Stimulated activated naive CD8-positive, alpha-beta T cell treated with anti-CD3 and anti-CD28 coated beads, Interleukin-15, amount 100 ng/mL, for 72 hours (primary cell): Measurements from ENCODE around the gene MAMDC2.
A peak's percentile ranks its signal among the peaks of the same experiment; 100 is the strongest.
"Not testable (repeated sequence)": the region's sequence is repeated elsewhere in the genome, so short reads cannot be mapped to it uniquely, and the experiment has no call there.

Experiments used
- ATAC-seq: fragments of 150-1000 bp; cut with Tn5 transposase; 2 replicates; pipeline ENCODE4 v1.10.0; 2021; ENCODE audit warnings: mild to moderate bottlenecking, moderate library complexity
- DNase-seq, 2 donors: peaks; one replicate each; pipeline ENCODE4 v3.0.0; 2021 to 2022
- H3K27ac Mint-ChIP-seq, 2 donors: one replicate each; pipeline ENCODE4 v1.8.0; 2022; ENCODE audit warnings: mild to moderate bottlenecking in 2 of 2, mixed read lengths in 2 of 2, moderate library complexity in 2 of 2
- H3K27me3 Mint-ChIP-seq: one replicate; pipeline ENCODE4 v1.8.0; 2022; ENCODE audit warnings: mixed read lengths
- H3K4me1 Mint-ChIP-seq: one replicate; pipeline ENCODE4 v1.8.0; 2022; ENCODE audit warnings: mild to moderate bottlenecking, mixed read lengths
- H3K4me3 Mint-ChIP-seq, 2 donors: one replicate each; pipeline ENCODE4 v1.8.0; 2022; ENCODE audit warnings: mild to moderate bottlenecking in 2 of 2, mixed read lengths in 2 of 2, moderate library complexity in 1 of 2
- H3K9me3 Mint-ChIP-seq, 2 donors: one replicate each; pipeline ENCODE4 v1.8.0; 2022; ENCODE audit warnings: mixed read lengths in 2 of 2

The MAMDC2 gene

GRCh38 chr9:70028287-70028686, 15.4 kb upstream of the MAMDC2 start:
- Mint-ChIP-seq H3K4me1 (no peaks in the 10 kb centered on the region), H3K4me3 (no peak overlapping the region), H3K9me3 (peaks cover 0 to 5% of the 10 kb centered on the region in 2 donors), H3K27ac (no peak overlapping the region), H3K27me3 (peaks cover 11% of the 10 kb centered on the region)
- ATAC-seq (no peak), DNase-seq (no peak)

GRCh38 chr9:70030156-70030555, 13.5 kb upstream of the MAMDC2 start:
- no peak overlapping the region for H3K4me3 Mint-ChIP-seq
- no peak for DNase-seq
- H3K27ac Mint-ChIP-seq, result no peak overlapping the region
- no peaks in the 10 kb centered on the region for H3K4me1 Mint-ChIP-seq
- H3K27me3 Mint-ChIP-seq, result no peaks in the 10 kb centered on the region
- ATAC-seq, result no peak
- H3K9me3 Mint-ChIP-seq, result peaks cover 0 to 5% of the 10 kb centered on the region in 2 donors

GRCh38 chr9:70031141-70031545, 12.5 kb upstream of the MAMDC2 start:
- H3K27ac Mint-ChIP-seq, result peak overlapping the region in 1 of 2 donors; percentile 75
- no peak for ATAC-seq
- DNase-seq, result no peak
- no peaks in the 10 kb centered on the region for H3K9me3 Mint-ChIP-seq
- H3K4me3 Mint-ChIP-seq, result no peak overlapping the region
- no peaks in the 10 kb centered on the region for H3K4me1 Mint-ChIP-seq
- no peaks in the 10 kb centered on the region for H3K27me3 Mint-ChIP-seq

DNA sequence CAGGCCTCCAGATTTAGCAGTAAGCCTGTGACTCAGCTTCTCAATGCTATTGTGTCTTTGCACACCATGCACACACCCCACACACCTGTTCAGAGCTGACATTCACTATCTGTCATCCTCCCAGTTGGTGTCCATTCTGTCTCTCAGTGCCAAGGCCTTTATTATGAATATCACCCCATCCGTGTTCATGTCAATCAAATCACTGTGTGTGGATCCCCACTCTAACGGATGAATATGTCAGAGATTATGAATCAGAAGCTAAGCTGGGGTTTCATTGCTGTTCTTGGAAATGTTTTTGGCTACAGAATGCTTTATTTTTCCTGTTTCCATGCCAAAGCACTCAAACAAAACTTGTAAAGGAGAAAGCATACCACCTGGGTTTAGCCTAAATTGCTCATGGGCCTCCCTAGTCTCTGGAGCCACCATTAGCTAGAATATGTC, 9.4 kb upstream of the MAMDC2 start:
- DNase-seq (no peak), ATAC-seq (no peak)
- Mint-ChIP-seq H3K27me3 (peaks cover 6% of the 10 kb centered on the region), H3K4me1 (no peaks in the 10 kb centered on the region), H3K4me3 (no peak overlapping the region), H3K9me3 (peaks cover 4 to 8% of the 10 kb centered on the region in 2 donors), H3K27ac (no peak overlapping the region)

GRCh38 chr9:70035691-70036090, 8.0 kb upstream of the MAMDC2 start:
- ATAC-seq, result no peak
- Mint-ChIP-seq H3K27me3 (peaks cover 13% of the 10 kb centered on the region), H3K4me3 (no peak overlapping the region), H3K27ac (no peak overlapping the region), H3K4me1 (no peaks in the 10 kb centered on the region), H3K9me3 (peaks cover 4 to 8% of the 10 kb centered on the region in 2 donors)
- no peak for DNase-seq

- no peak for ATAC-seq
- Mint-ChIP-seq H3K27me3 (peaks cover 18% of the 10 kb centered on the region), H3K9me3 (peaks cover 4 to 8% of the 10 kb centered on the region in 2 donors), H3K4me3 (no peak overlapping the region), H3K27ac (no peak overlapping the region), H3K4me1 (no peaks in the 10 kb centered on the region)
- no peak for DNase-seq
Measured at GRCh38 chr9:70036641-70037040, 7.0 kb upstream of the MAMDC2 start.

DNA sequence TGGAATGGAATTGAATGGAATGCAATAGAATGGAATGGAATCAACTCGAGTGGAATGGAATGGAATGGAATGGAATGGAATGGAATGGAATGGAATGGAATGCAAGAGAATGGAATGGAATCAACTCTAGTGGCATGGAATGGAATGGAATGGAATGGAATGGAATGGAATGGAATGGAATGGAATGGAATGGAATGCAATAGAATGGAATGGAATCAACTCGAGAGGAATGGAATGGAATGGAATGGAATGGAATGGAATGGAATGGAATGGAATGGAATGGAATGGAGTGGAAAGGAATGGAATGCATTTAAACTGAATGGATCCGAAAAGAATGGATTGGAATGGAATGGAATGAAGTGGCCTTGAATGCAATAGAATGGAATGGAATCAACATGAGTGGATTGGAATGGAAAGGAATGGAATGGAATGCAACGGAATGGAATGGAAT, 5.5 kb upstream of the MAMDC2 start:
- not testable (repeated sequence) for H3K9me3 Mint-ChIP-seq, H3K4me3 Mint-ChIP-seq, H3K27ac Mint-ChIP-seq

DNA sequence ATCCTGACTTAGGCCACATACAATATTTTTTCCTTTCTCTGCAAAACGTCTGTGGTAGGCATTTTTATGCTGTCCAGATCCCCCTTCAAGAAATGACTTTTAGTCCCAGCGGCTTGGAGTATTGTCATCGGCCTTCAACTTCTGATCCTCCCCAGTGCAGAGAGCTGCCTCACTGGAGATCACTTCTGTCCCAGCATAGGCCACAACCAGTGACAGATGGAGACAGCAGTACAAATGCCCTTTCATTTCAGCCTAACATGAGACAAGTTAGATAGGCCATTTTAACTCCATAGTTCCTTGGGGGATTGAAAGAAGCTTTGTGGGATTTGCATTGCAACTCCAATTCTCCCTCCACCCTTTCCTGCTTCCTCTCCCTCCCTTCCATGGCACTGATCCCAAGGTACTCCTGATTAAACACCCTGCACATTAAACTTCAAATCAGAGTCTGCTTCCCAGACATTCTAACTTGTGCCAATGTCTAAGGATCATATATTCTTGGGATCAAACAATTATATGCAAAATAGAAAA, 3.2 kb upstream of the MAMDC2 start:
- no peak overlapping the region for H3K27ac Mint-ChIP-seq
- peaks cover 15% of the 10 kb centered on the region for H3K4me1 Mint-ChIP-seq
- DNase-seq (no peak), ATAC-seq (no peak)
- H3K4me3 Mint-ChIP-seq, result no peak overlapping the region
- peaks cover 56% of the 10 kb centered on the region for H3K27me3 Mint-ChIP-seq
- peaks cover 4 to 8% of the 10 kb centered on the region in 2 donors for H3K9me3 Mint-ChIP-seq

More for the DNA sequence above, 5.5 kb upstream of the MAMDC2 start:
- H3K27me3 Mint-ChIP-seq, result peaks cover 33% of the 10 kb centered on the region
- H3K4me1 Mint-ChIP-seq, ATAC-seq, DNase-seq: not testable (repeated sequence)

- H3K27me3 Mint-ChIP-seq, result peaks cover 60% of the 10 kb centered on the region
- DNase-seq (no peak), ATAC-seq (no peak)
- H3K4me3 Mint-ChIP-seq, result no peak overlapping the region
- peaks cover 15% of the 10 kb centered on the region for H3K4me1 Mint-ChIP-seq
- no peak overlapping the region for H3K27ac Mint-ChIP-seq
- peaks cover 4 to 8% of the 10 kb centered on the region in 2 donors for H3K9me3 Mint-ChIP-seq
Measured at GRCh38 chr9:70042461-70043215, 1.0 kb upstream of the MAMDC2 start.

- DNase-seq, result no peak
- Mint-ChIP-seq H3K27me3 (peaks cover 66% of the 10 kb centered on the region), H3K4me1 (peaks cover 15% of the 10 kb centered on the region), H3K4me3 (no peak overlapping the region), H3K9me3 (peaks cover 0 to 2% of the 10 kb centered on the region in 2 donors), H3K27ac (no peak overlapping the region)
- no peak for ATAC-seq
Measured at GRCh38 chr9:70043285-70043684, 363 bp upstream of the MAMDC2 start.

DNA sequence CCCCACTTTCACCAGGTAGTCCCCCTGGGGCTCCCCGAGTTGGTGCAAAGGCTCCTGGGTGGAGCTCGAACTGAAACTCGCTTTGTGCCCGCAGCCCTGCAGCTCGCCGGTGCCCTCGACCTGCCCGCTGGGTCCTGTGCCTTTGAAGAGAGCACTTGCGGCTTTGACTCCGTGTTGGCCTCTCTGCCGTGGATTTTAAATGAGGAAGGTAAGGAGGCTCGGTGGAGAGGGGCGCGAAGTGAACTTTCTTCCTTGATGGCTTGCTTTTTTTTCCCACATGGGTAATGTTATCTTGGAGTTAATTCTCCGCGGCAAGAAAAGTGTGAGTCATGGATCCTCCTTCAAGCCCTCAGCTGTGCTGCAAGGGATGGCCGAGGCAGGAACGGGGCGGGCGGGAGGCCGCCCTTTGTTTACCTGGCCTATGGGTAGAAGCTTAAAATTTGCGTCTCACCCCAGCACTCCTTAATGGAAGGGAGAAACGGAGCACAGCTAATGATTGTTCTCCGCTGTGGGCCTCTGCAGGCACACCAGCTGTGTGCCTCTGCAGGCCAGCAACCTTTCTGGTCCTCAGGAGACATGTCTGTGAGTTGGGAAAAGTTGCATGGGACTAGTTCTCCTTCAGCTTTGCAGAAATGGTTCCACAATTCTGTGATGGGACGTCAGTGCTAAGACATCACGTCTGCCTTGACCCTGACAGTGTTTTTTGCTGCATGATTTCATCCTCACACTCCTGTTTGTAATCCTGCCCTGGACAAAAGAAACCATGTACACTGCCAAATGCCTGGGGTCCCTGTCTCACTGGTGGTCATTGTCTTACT, 1.1 kb downstream of the MAMDC2 start:
- Mint-ChIP-seq H3K4me3 (peak overlapping the region; percentile 60 to 74), H3K4me1 (peaks cover 15% of the 10 kb centered on the region), H3K9me3 (no peaks in the 10 kb centered on the region), H3K27ac (no peak overlapping the region), H3K27me3 (peaks cover 75% of the 10 kb centered on the region)
- DNase-seq (peak in 1 of 2 donors; percentile 1), ATAC-seq (peak; percentile 51)

- DNase-seq, result no peak
- Mint-ChIP-seq H3K4me1 (peaks cover 15% of the 10 kb centered on the region), H3K27me3 (peaks cover 70% of the 10 kb centered on the region), H3K4me3 (no peak overlapping the region), H3K27ac (no peak overlapping the region), H3K9me3 (no peaks in the 10 kb centered on the region)
- no peak for ATAC-seq
Measured at GRCh38 chr9:70045452-70045851, 1.8 kb downstream of the MAMDC2 start.

DNA sequence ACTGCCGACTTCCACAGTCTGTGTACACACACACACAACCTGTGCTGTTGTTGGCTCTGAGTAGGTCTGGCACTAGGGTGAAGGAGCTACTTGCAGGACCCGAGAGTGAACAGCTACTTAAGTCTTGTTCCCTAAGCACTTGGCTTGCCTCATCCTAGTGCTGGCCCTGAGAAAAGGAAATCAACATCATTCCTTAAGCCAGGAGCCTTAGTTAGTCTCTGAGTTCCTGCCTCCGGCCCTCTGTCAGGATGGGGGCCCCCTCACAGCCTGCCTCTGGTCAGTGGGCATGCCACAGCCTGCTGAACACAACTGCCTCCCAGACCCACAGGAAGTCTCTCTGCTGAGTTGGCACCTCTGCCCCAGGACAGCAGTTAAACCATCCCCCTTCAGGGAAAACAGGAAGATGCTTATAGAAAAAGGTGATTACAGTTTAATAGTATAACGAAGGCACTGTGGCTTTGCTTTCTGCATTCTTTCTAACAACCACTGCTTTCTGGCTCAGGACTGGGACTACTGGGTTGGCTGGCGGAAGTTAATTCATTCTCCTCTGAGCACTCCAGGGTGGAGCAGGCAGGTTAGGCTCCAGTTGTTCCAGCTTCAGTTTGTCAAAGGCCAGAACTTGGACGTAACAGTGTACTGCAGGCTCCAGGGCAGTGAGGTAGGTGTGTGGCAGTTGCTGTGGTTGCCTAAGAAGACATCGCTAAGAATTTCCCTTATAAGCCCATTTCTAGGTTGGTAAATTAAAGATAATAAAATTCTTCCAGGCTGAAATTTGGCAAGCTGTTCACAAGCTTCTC, 2.8 kb downstream of the MAMDC2 start:
- ATAC-seq (no peak), DNase-seq (no peak)
- H3K9me3 Mint-ChIP-seq, result no peaks in the 10 kb centered on the region
- no peak overlapping the region for H3K4me3 Mint-ChIP-seq
- H3K4me1 Mint-ChIP-seq, result peaks cover 15% of the 10 kb centered on the region
- H3K27me3 Mint-ChIP-seq, result peaks cover 65% of the 10 kb centered on the region
- no peak overlapping the region for H3K27ac Mint-ChIP-seq

DNA sequence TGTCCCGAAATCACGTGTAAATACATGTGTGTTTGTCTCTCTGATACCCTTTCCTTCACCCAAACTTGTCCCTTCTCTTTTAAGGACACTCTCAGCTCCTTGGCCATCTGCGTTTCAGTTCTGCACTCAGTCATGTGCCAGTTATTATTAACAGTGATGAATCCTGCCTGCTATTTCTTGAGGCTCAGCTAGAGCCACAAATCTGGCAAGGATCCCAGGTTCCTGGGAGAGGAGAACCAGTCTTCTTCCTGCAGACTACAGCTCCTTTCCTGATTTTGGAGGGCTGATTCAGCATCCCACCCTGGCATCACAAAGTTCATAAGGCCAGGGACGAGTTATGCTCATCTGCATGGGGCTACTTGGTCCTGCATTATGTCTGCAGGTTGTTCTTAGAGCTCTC, 5.6 kb downstream of the MAMDC2 start:
- Mint-ChIP-seq H3K27ac (no peak overlapping the region), H3K4me1 (peaks cover 7% of the 10 kb centered on the region), H3K9me3 (no peaks in the 10 kb centered on the region), H3K4me3 (no peak overlapping the region), H3K27me3 (peaks cover 44% of the 10 kb centered on the region)
- ATAC-seq (no peak), DNase-seq (no peak)

- H3K4me1 Mint-ChIP-seq, result peaks cover 1% of the 10 kb centered on the region
- H3K27ac Mint-ChIP-seq, result no peak overlapping the region
- DNase-seq, result no peak
- H3K4me3 Mint-ChIP-seq, result no peak overlapping the region
- peaks cover 41% of the 10 kb centered on the region for H3K27me3 Mint-ChIP-seq
- ATAC-seq, result no peak
- no peaks in the 10 kb centered on the region for H3K9me3 Mint-ChIP-seq
Measured at GRCh38 chr9:70049672-70050271, 6.1 kb downstream of the MAMDC2 start.
